ENCODE results near the gene KLHL22. TPM values are rescaled to one million over a fixed set of nuclear protein-coding genes. Genes with fewer than 3 reads are reported as not detected.

The KLHL22 gene
- total RNA-seq, 4 donors from 2014 or later, result 14.1 to 73.8 (median 42.7) TPM

- no peak for DNase-seq
- Histone ChIP-seq H3K27ac (no peak overlapping the region), H3K27me3 (no peaks in the 10 kb centered on the region), H3K9me3 (no peaks in the 10 kb centered on the region), H3K36me3 (no peaks in the 10 kb centered on the region), H3K4me1 (peaks cover 0 to 5% of the 10 kb centered on the region in 2 donors), H3K4me3 (no peak overlapping the region)
- TF ChIP-seq POLR2A (IDR thresholded peaks at IDR 0.05) (no peak), CTCF (IDR thresholded peaks at IDR 0.05) (no peak)
- intact Hi-C loops (cut with DNase I; ENCODE audit: low total_unique reads), result no loop called here
These were observed 27.7 kb upstream of the KLHL22 start for GRCh38 chr22:20523086-20523983.

- no peak overlapping the region for H3K4me3 ChIP-seq
- no peaks in the 10 kb centered on the region for H3K27me3 ChIP-seq
- H3K4me1 ChIP-seq, result peaks cover 0 to 5% of the 10 kb centered on the region in 2 donors
- DNase-seq, result no peak
- H3K27ac ChIP-seq, result no peak overlapping the region
- no peaks in the 10 kb centered on the region for H3K36me3 ChIP-seq
- intact Hi-C loops (cut with DNase I; ENCODE audit: low total_unique reads), result no loop called here
- TF ChIP-seq CTCF (IDR thresholded peaks at IDR 0.05) (no peak), POLR2A (IDR thresholded peaks at IDR 0.05) (no peak)
- no peaks in the 10 kb centered on the region for H3K9me3 ChIP-seq
These were observed 26.8 kb upstream of the KLHL22 start for GRCh38 chr22:20522134-20523004.

- TF ChIP-seq CTCF (IDR thresholded peaks at IDR 0.05), result no peak
- TF ChIP-seq POLR2A (IDR thresholded peaks at IDR 0.05), result no peak
- intact Hi-C loops (cut with DNase I; ENCODE audit: low total_unique reads), result no loop called here
- Histone ChIP-seq H3K36me3 (no peaks in the 10 kb centered on the region), H3K4me3 (no peak overlapping the region), H3K4me1 (peaks cover 0 to 3% of the 10 kb centered on the region in 2 donors), H3K27me3 (no peaks in the 10 kb centered on the region), H3K27ac (peak overlapping the region in 1 of 2 donors; percentile 49), H3K9me3 (no peaks in the 10 kb centered on the region)
- DNase-seq, result no peak
These were observed 24.5 kb upstream of the KLHL22 start for GRCh38 chr22:20520093-20520511.

GRCh38 chr22:20519558-20519957 lies 24.0 kb upstream of the KLHL22 start:
- Histone ChIP-seq H3K27ac (peak overlapping the region in 1 of 2 donors; percentile 49), H3K9me3 (no peaks in the 10 kb centered on the region)
- no peak for TF ChIP-seq CTCF (IDR thresholded peaks at IDR 0.05)
- no peak for TF ChIP-seq POLR2A (IDR thresholded peaks at IDR 0.05)

More at GRCh38 chr22:20519558-20519957, 24.0 kb upstream of the KLHL22 start:
- Histone ChIP-seq H3K4me1 (peaks cover 0 to 9% of the 10 kb centered on the region in 2 donors), H3K36me3 (no peaks in the 10 kb centered on the region), H3K4me3 (no peak overlapping the region), H3K27me3 (no peaks in the 10 kb centered on the region)
- intact Hi-C loops (cut with DNase I; ENCODE audit: low total_unique reads), result no loop called here
- no peak for DNase-seq

Data from uterus (tissue), 4 donors.